AG10803 (cell line): ENCODE results near the gene YWHAQ.

Experiments used
- DNase-seq: peaks from one replicate; pipeline ENCODE4 v3.0.0; 2010; ENCODE audit warnings: low read depth
- H3K4me3 ChIP-seq: 2 replicates; pipeline ENCODE4 v1.5.1; 2011; ENCODE audit warnings: mild to moderate bottlenecking, low read length, control low read depth
- TF ChIP-seq, protein P1 (sequence below): conservative IDR thresholded peaks from 2 replicates; pipeline ENCODE4 v1.5.1; 2011; ENCODE audit warnings: mild to moderate bottlenecking, low read length, control low read depth, inconsistent platforms

YWHAQ gene

DNA sequence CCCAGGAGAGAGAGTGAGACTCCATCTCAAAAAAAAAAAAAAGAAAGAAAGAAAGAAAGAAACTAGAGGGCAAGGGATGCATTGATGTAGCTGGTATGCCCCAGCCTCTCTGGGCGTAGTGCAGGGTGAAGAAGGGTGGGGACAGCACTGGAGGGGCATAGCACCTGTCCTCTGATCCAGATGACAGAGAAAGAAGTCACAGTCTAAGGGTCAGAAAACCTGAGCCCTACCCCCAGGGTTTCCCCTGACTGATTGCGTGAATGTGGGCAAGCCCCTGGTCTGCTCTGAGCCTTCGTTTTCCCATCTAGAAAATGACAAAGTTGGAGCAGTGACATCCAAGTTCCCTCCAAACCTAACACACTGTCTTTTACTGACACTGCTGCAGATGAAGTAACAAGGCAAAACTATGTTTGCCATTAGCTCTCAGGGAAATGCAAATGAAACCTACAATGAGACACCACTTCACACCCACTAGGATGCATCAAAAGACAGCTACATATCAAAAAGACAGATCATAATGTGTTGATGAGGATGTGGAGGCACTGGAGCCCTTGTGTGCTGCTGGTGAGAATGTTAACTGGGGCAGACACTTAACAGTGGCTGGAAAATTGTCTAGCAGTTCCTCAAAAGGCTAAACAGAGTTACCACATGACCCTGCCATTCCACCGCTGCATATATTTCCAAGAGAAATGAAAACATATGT, 19.5 kb upstream of the YWHAQ start:
- TF ChIP-seq, protein P1, sequence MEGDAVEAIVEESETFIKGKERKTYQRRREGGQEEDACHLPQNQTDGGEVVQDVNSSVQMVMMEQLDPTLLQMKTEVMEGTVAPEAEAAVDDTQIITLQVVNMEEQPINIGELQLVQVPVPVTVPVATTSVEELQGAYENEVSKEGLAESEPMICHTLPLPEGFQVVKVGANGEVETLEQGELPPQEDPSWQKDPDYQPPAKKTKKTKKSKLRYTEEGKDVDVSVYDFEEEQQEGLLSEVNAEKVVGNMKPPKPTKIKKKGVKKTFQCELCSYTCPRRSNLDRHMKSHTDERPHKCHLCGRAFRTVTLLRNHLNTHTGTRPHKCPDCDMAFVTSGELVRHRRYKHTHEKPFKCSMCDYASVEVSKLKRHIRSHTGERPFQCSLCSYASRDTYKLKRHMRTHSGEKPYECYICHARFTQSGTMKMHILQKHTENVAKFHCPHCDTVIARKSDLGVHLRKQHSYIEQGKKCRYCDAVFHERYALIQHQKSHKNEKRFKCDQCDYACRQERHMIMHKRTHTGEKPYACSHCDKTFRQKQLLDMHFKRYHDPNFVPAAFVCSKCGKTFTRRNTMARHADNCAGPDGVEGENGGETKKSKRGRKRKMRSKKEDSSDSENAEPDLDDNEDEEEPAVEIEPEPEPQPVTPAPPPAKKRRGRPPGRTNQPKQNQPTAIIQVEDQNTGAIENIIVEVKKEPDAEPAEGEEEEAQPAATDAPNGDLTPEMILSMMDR, result no peak
- H3K4me3 ChIP-seq, result no peak overlapping the region
- peak; percentile 31 for DNase-seq

DNA sequence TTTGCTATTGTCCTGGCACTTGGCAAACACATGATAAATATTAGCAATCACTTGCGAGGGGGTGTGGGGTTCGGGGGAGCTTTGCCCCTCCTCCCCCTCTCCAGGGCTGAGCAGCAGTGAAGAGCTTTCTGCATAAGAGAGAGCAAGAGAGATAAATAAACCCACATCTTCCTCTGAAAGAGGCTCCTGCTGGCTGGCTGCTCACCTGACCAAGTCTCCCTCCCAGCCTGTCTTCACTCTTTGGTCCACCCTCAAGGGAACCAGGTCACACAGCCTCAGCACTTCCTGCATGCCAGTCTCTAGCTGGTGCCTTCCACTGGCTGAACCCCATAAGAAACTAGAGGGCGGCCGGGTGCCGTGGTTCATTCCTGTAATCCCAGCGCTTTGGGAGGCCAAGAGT, 18.5 kb upstream of the YWHAQ start:
- TF ChIP-seq, protein P1, result no peak
- no peak overlapping the region for H3K4me3 ChIP-seq
- no peak for DNase-seq

DNA sequence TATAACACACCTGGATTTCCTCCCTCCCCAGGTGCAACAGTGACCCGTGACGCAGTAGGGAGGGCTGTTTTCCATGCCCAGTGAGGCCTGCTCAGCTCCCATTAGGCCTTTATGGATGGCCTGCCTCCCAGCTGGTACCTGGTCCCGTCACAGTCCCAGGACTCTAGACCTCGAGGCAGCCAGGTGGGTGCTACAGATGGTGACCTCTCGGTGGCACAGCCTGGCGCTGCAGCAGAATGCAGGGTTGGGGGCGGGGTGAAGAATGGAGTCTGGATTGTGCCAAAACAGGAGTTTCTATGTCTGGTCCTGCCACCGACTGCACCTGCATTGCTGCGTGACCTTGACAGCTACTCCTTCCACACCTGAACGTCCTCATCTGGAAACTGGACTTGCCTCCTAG, 18.0 kb upstream of the YWHAQ start:
- no peak overlapping the region for H3K4me3 ChIP-seq
- TF ChIP-seq, protein P1, result no peak
- no peak for DNase-seq

DNA sequence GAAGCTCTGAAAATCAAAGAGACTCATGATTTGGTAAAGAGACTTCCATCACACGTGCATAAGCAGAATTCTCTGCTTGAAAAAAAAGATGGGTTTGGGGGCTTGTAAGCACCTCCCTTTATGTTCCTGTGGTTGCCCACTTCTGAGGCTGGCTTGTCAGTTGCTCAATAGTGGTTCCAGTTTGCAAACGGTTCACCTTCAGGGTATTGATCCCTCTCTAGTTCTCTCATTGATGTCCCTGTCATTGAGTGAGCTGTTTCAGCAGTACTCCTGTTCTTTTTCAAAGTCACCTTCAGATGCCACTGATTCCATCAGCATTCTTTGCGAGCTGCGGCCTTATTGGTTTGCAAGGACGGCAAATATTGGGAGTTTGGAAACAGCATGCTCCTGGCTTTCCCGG, 17.1 kb upstream of the YWHAQ start:
- DNase-seq, result no peak
- TF ChIP-seq, protein P1, result no peak
- H3K4me3 ChIP-seq, result no peak overlapping the region

DNA sequence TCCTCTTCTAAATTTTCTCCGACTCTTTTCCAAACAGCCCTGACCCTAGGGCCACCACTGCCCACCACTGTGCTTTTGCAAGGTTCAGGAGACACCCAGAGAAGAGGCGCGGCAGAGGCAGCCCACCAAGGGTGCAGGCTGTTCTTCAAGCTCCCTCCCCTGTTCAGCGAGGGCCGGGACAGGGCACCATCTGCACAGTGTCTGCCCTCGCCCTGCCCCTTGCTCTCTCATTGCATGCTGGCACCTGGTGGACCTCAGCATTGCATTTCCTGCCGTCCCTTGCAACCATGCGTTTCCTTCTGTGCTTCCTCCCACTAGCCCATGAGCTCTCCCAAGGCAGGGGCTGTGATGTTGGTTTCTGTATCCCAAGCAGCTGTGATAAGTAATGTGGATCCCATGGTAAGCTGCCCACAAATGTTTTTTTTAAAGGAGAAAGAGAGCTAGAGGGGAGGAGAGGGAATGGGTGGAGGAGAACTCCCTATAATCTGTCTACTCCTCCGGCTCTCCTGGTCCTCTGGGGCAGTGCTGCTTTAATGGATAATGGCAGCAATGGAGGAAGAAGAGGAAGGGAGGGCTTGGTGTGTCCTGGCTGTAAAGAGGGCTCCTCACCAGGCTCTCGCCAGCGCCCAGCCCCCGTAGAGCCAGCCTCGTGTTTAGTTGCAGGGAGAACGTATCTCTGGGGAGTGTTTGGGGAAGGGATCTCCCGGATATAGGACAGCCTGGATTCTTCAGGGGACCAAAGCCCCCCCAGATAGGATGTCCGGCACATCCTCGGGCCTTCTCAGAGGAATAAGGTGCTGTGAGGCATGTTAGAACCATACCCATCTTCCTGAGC, 15.6 kb upstream of the YWHAQ start:
- TF ChIP-seq, protein P1, result no peak
- H3K4me3 ChIP-seq, result no peak overlapping the region
- DNase-seq, result no peak

DNA sequence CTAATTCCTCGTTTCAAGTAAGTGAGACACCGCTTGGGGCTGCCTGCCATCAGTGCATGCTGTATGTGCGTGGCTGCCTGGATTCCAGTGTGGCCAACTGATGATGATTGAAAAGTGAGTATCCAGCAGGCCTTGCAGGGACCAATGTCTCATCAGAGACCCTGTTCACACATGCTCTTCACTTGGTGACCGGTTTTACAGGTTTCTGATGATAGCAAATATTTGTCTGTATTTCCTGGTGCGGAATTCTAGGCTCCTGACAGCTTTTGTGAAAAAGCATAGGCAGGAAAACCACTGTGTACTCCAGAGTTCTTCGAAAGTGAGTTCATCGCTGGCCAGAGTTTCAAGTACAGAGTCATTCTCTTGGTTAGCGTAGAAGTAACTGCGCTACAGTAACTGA, 13.8 kb upstream of the YWHAQ start:
- no peak overlapping the region for H3K4me3 ChIP-seq
- TF ChIP-seq, protein P1, result no peak
- DNase-seq, result no peak

DNA sequence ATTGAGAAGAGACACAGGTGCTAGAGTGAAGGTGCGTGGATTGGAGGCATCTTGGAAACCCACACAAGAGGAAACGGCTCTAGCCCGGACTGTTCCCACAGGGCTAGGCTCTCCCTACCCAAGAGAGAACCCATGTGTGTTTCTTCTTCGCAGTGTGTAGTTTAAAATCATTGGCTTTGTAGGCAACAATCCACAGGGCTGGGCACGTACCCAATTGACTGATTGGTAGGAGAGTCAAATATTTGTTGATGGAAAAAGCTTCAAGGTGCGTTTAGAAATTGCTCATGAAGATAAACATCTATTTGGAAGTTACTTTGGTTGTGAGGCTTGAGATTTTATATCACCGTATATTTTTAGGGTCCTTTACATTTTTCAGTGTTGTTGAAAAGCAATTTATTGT, 13.2 kb upstream of the YWHAQ start:
- no peak overlapping the region for H3K4me3 ChIP-seq
- no peak for DNase-seq
- TF ChIP-seq, protein P1, result no peak
